ENCODE results near the gene TRAPPC13. TPM values are rescaled to one million over a fixed set of nuclear protein-coding genes. Genes with fewer than 3 reads are reported as not detected.
A peak's percentile ranks its signal among the peaks of the same experiment; 100 is the strongest.
"Not testable (repeated sequence)": the region's sequence is repeated elsewhere in the genome, so short reads cannot be mapped to it uniquely, and the experiment has no call there.

The TRAPPC13 gene
- polyA plus RNA-seq, 4 donors, result 14.4 to 20.1 (median 18.3) TPM

GRCh38 chr5:65621961-65622360 is 2.9 kb upstream of the TRAPPC13 start:
- H3K27ac ChIP-seq (ENCODE audit: low read depth in 1 of 3, low read length in 2 of 3); DNase-seq; H3K9me3 ChIP-seq (ENCODE audit: control insufficient read depth in 2 of 2, insufficient read depth in 1 of 2, low read depth in 1 of 2, low read length in 1 of 2); H3K4me3 ChIP-seq (ENCODE audit: low read depth in 1 of 3, low read length in 3 of 3); H3K4me1 ChIP-seq (ENCODE audit: control insufficient read depth in 3 of 3, insufficient read depth in 2 of 3, low read depth in 1 of 3, low read length in 2 of 3); H3K27me3 ChIP-seq (ENCODE audit: control insufficient read depth in 3 of 3, insufficient read depth in 3 of 3, low read length in 3 of 3); FAIRE-seq; H3K36me3 ChIP-seq (ENCODE audit: control insufficient read depth in 3 of 3, insufficient read depth in 2 of 3, low read depth in 1 of 3, low read length in 3 of 3): not testable (repeated sequence)
- WGBS, 3 donors, result 85 to 94% (median 86%) methylated on average over 4 of the region's 4 CpGs

- Histone ChIP-seq H3K27ac (ENCODE audit: low read depth in 1 of 3, low read length in 2 of 3) (peak overlapping the region in 2 of 3 donors; percentile 78 to 94), H3K4me1 (ENCODE audit: control insufficient read depth in 3 of 3, insufficient read depth in 2 of 3, low read depth in 1 of 3, low read length in 2 of 3) (peaks cover 2 to 5% (median 4%) of the 10 kb centered on the region in 3 donors), H3K9me3 (ENCODE audit: control insufficient read depth in 2 of 2, insufficient read depth in 1 of 2, low read depth in 1 of 2, low read length in 1 of 2) (no peaks in the 10 kb centered on the region), H3K4me3 (ENCODE audit: low read depth in 1 of 3, low read length in 3 of 3) (peak overlapping the region; percentile 90 to 98 (median 93)), H3K27me3 (ENCODE audit: control insufficient read depth in 3 of 3, insufficient read depth in 3 of 3, low read length in 3 of 3) (no peaks in the 10 kb centered on the region), H3K36me3 (ENCODE audit: control insufficient read depth in 3 of 3, insufficient read depth in 2 of 3, low read depth in 1 of 3, low read length in 3 of 3) (peaks cover 0 to 4% (median 0%) of the 10 kb centered on the region in 3 donors)
- FAIRE-seq, result no peak
- DNase-seq, result no peak
- 3 to 5% (median 4%) methylated on average over 9 of the region's 9 CpGs for WGBS, 3 donors
These were observed 1.3 kb upstream of the TRAPPC13 start for GRCh38 chr5:65623482-65623881.

- WGBS, 3 donors, result 0 to 1% (median 1%) methylated on average over 31 to 32 of the region's 32 CpGs
- no peaks in the 10 kb centered on the region for H3K9me3 ChIP-seq (ENCODE audit: control insufficient read depth in 2 of 2, insufficient read depth in 1 of 2, low read depth in 1 of 2, low read length in 1 of 2)
- H3K4me3 ChIP-seq (ENCODE audit: low read depth in 1 of 3, low read length in 3 of 3), result peak within 1 kb of the TSS; percentile 90 to 98 (median 93)
- H3K36me3 ChIP-seq (ENCODE audit: control insufficient read depth in 3 of 3, insufficient read depth in 2 of 3, low read depth in 1 of 3, low read length in 3 of 3), result peaks cover 0 to 7% (median 0%) of the 10 kb centered on the region in 3 donors
- DNase-seq (peak; percentile 95 to 97), FAIRE-seq (no peak)
- peaks cover 2 to 5% (median 4%) of the 10 kb centered on the region in 3 donors for H3K4me1 ChIP-seq (ENCODE audit: control insufficient read depth in 3 of 3, insufficient read depth in 2 of 3, low read depth in 1 of 3, low read length in 2 of 3)
- H3K27ac ChIP-seq (ENCODE audit: low read depth in 1 of 3, low read length in 2 of 3), result peak within 1 kb of the TSS; percentile 66 to 94 (median 78)
- no peaks in the 10 kb centered on the region for H3K27me3 ChIP-seq (ENCODE audit: control insufficient read depth in 3 of 3, insufficient read depth in 3 of 3, low read length in 3 of 3)
These were observed 729 bp upstream of the TRAPPC13 start, which contains the start of gene TRIM23 for GRCh38 chr5:65624025-65624570. TRIM23 (minus strand) TSS chr5:65624333; CDS start chr5:65624274, 59 bp downstream.

- Histone ChIP-seq H3K9me3 (ENCODE audit: control insufficient read depth in 2 of 2, insufficient read depth in 1 of 2, low read depth in 1 of 2, low read length in 1 of 2) (no peaks in the 10 kb centered on the region), H3K27ac (ENCODE audit: low read depth in 1 of 3, low read length in 2 of 3) (peak overlapping the region in 1 of 3 donors; percentile 78), H3K4me1 (ENCODE audit: control insufficient read depth in 3 of 3, insufficient read depth in 2 of 3, low read depth in 1 of 3, low read length in 2 of 3) (peaks cover 2 to 5% (median 4%) of the 10 kb centered on the region in 3 donors), H3K36me3 (ENCODE audit: control insufficient read depth in 3 of 3, insufficient read depth in 2 of 3, low read depth in 1 of 3, low read length in 3 of 3) (peaks cover 0 to 7% (median 0%) of the 10 kb centered on the region in 3 donors), H3K27me3 (ENCODE audit: control insufficient read depth in 3 of 3, insufficient read depth in 3 of 3, low read length in 3 of 3) (no peaks in the 10 kb centered on the region), H3K4me3 (ENCODE audit: low read depth in 1 of 3, low read length in 3 of 3) (peak overlapping the region in 1 of 3 donors; percentile 90)
- FAIRE-seq, result no peak
- 37 to 56% (median 48%) methylated on average over 6 of the region's 6 CpGs for WGBS, 3 donors
- DNase-seq, result peak in 1 of 2 donors; percentile 9
These were observed 916 bp downstream of the TRAPPC13 start for GRCh38 chr5:65625743-65626142.

- DNase-seq (peak in 1 of 2 donors; percentile 33), FAIRE-seq (no peak)
- no peaks in the 10 kb centered on the region for H3K4me1 ChIP-seq (ENCODE audit: control insufficient read depth in 3 of 3, insufficient read depth in 2 of 3, low read depth in 1 of 3, low read length in 2 of 3)
- no peaks in the 10 kb centered on the region for H3K27me3 ChIP-seq (ENCODE audit: control insufficient read depth in 3 of 3, insufficient read depth in 3 of 3, low read length in 3 of 3)
- H3K9me3 ChIP-seq (ENCODE audit: control insufficient read depth in 2 of 2, insufficient read depth in 1 of 2, low read depth in 1 of 2, low read length in 1 of 2), result no peaks in the 10 kb centered on the region
- H3K27ac ChIP-seq (ENCODE audit: low read depth in 1 of 3, low read length in 2 of 3), result no peak overlapping the region
- H3K4me3 ChIP-seq (ENCODE audit: low read depth in 1 of 3, low read length in 3 of 3), result no peak overlapping the region
- peaks cover 0 to 8% (median 0%) of the 10 kb centered on the region in 3 donors for H3K36me3 ChIP-seq (ENCODE audit: control insufficient read depth in 3 of 3, insufficient read depth in 2 of 3, low read depth in 1 of 3, low read length in 3 of 3)
These were observed 6.2 kb downstream of the TRAPPC13 start for GRCh38 chr5:65630981-65631380.

- FAIRE-seq, result no peak
- Histone ChIP-seq H3K36me3 (ENCODE audit: control insufficient read depth in 3 of 3, insufficient read depth in 2 of 3, low read depth in 1 of 3, low read length in 3 of 3) (peaks cover 0 to 29% (median 2%) of the 10 kb centered on the region in 3 donors), H3K27ac (ENCODE audit: low read depth in 1 of 3, low read length in 2 of 3) (no peak overlapping the region), H3K4me1 (ENCODE audit: control insufficient read depth in 3 of 3, insufficient read depth in 2 of 3, low read depth in 1 of 3, low read length in 2 of 3) (no peaks in the 10 kb centered on the region), H3K4me3 (ENCODE audit: low read depth in 1 of 3, low read length in 3 of 3) (no peak overlapping the region), H3K9me3 (ENCODE audit: control insufficient read depth in 2 of 2, insufficient read depth in 1 of 2, low read depth in 1 of 2, low read length in 1 of 2) (no peaks in the 10 kb centered on the region), H3K27me3 (ENCODE audit: control insufficient read depth in 3 of 3, insufficient read depth in 3 of 3, low read length in 3 of 3) (no peaks in the 10 kb centered on the region)
- DNase-seq, result no peak
- WGBS, 3 donors, result 86 to 93% (median 90%) methylated on average over 4 of the region's 4 CpGs
These were observed 15.4 kb downstream of the TRAPPC13 start for GRCh38 chr5:65640240-65640639.

GRCh38 chr5:65646938-65647337 is 22.1 kb downstream of the TRAPPC13 start:
- DNase-seq (no peak), FAIRE-seq (no peak)
- H3K36me3 ChIP-seq (ENCODE audit: control insufficient read depth in 3 of 3, insufficient read depth in 2 of 3, low read depth in 1 of 3, low read length in 3 of 3), result peaks cover 0 to 5% (median 4%) of the 10 kb centered on the region in 3 donors
- no peaks in the 10 kb centered on the region for H3K9me3 ChIP-seq (ENCODE audit: control insufficient read depth in 2 of 2, insufficient read depth in 1 of 2, low read depth in 1 of 2, low read length in 1 of 2)
- no peak overlapping the region for H3K4me3 ChIP-seq (ENCODE audit: low read depth in 1 of 3, low read length in 3 of 3)
- 82 to 84% (median 84%) methylated on average over 2 of the region's 2 CpGs for WGBS, 3 donors
- H3K27me3 ChIP-seq (ENCODE audit: control insufficient read depth in 3 of 3, insufficient read depth in 3 of 3, low read length in 3 of 3), result no peaks in the 10 kb centered on the region
- no peaks in the 10 kb centered on the region for H3K4me1 ChIP-seq (ENCODE audit: control insufficient read depth in 3 of 3, insufficient read depth in 2 of 3, low read depth in 1 of 3, low read length in 2 of 3)
- no peak overlapping the region for H3K27ac ChIP-seq (ENCODE audit: low read depth in 1 of 3, low read length in 2 of 3)

GRCh38 chr5:65647941-65648340 is 23.1 kb downstream of the TRAPPC13 start:
- Histone ChIP-seq H3K27me3 (ENCODE audit: control insufficient read depth in 3 of 3, insufficient read depth in 3 of 3, low read length in 3 of 3) (no peaks in the 10 kb centered on the region), H3K4me1 (ENCODE audit: control insufficient read depth in 3 of 3, insufficient read depth in 2 of 3, low read depth in 1 of 3, low read length in 2 of 3) (no peaks in the 10 kb centered on the region), H3K9me3 (ENCODE audit: control insufficient read depth in 2 of 2, insufficient read depth in 1 of 2, low read depth in 1 of 2, low read length in 1 of 2) (no peaks in the 10 kb centered on the region), H3K36me3 (ENCODE audit: control insufficient read depth in 3 of 3, insufficient read depth in 2 of 3, low read depth in 1 of 3, low read length in 3 of 3) (peaks cover 0 to 5% (median 4%) of the 10 kb centered on the region in 3 donors), H3K27ac (ENCODE audit: low read depth in 1 of 3, low read length in 2 of 3) (no peak overlapping the region), H3K4me3 (ENCODE audit: low read depth in 1 of 3, low read length in 3 of 3) (no peak overlapping the region)
- DNase-seq (no peak), FAIRE-seq (no peak)

GRCh38 chr5:65651144-65651543 is 26.3 kb downstream of the TRAPPC13 start:
- Histone ChIP-seq H3K9me3 (ENCODE audit: control insufficient read depth in 2 of 2, insufficient read depth in 1 of 2, low read depth in 1 of 2, low read length in 1 of 2) (no peaks in the 10 kb centered on the region), H3K4me3 (ENCODE audit: low read depth in 1 of 3, low read length in 3 of 3) (no peak overlapping the region), H3K27ac (ENCODE audit: low read depth in 1 of 3, low read length in 2 of 3) (no peak overlapping the region), H3K36me3 (ENCODE audit: control insufficient read depth in 3 of 3, insufficient read depth in 2 of 3, low read depth in 1 of 3, low read length in 3 of 3) (peaks cover 0 to 4% (median 3%) of the 10 kb centered on the region in 3 donors), H3K4me1 (ENCODE audit: control insufficient read depth in 3 of 3, insufficient read depth in 2 of 3, low read depth in 1 of 3, low read length in 2 of 3) (no peaks in the 10 kb centered on the region), H3K27me3 (ENCODE audit: control insufficient read depth in 3 of 3, insufficient read depth in 3 of 3, low read length in 3 of 3) (no peaks in the 10 kb centered on the region)
- 63 to 79% (median 78%) methylated on average over 5 of the region's 5 CpGs for WGBS, 3 donors
- FAIRE-seq (no peak), DNase-seq (peak in 1 of 2 donors; percentile 35)
